BJ (cell line): ENCODE data around the gene CWC22. TPM values are rescaled to one million over a fixed set of nuclear protein-coding genes. Genes with fewer than 3 reads are reported as not detected.

Source experiments
- CTCF ChIA-PET: fragments of 350-600 bp; formaldehyde crosslinking; extraction: SDS; loops from one replicate; lab custom pipeline; 2021; ENCODE audit warnings: antibody characterized with exemption, inconsistent platforms; lab: Yijun Ruan, JAX
- POLR2A ChIA-PET: fragments of 300-600 bp; sonication (Branson Sonifier 250); formaldehyde crosslinking; extraction: SDS; loops from one replicate; lab custom pipeline; 2021; ENCODE audit warnings: antibody characterized with exemption; lab: Charles Lee
- DNase-seq: peaks from one replicate; pipeline ENCODE4 v3.0.0-alpha.2; 2011; ENCODE audit warnings: low read depth
- H3K27me3 ChIP-seq: 2 replicates; pipeline ENCODE4 v1.6.0; 2011; ENCODE audit warnings: low read length; ENCODE audit not compliant: control insufficient read depth, insufficient read depth
- H3K36me3 ChIP-seq: 2 replicates; pipeline ENCODE4 v1.5.1; 2011; ENCODE audit warnings: low read length; ENCODE audit not compliant: control insufficient read depth, insufficient read depth
- H3K4me3 ChIP-seq: 2 replicates; pipeline ENCODE4 v1.5.1; 2011; ENCODE audit warnings: low read depth, mild to moderate bottlenecking, control low read depth, low read length
- polyA plus RNA-seq: library from polyadenylated mRNA; depleted of rRNA; stranded (reverse); fragments of >200 nt; gene quantifications from 2 replicates; pipeline ENCODE4 v1.2.3, GENCODE V29; 2011
- TF ChIP-seq, protein P1 (sequence below): IDR thresholded peaks from 2 replicates; pipeline ENCODE4 v1.5.1; 2011; ENCODE audit warnings: low read depth, mild to moderate bottlenecking, control low read depth, inconsistent platforms, low read length, moderate library complexity; ENCODE audit not compliant: insufficient read depth

CWC22 gene
- polyA plus RNA-seq, 1 experiment: 1.2 TPM

DNA sequence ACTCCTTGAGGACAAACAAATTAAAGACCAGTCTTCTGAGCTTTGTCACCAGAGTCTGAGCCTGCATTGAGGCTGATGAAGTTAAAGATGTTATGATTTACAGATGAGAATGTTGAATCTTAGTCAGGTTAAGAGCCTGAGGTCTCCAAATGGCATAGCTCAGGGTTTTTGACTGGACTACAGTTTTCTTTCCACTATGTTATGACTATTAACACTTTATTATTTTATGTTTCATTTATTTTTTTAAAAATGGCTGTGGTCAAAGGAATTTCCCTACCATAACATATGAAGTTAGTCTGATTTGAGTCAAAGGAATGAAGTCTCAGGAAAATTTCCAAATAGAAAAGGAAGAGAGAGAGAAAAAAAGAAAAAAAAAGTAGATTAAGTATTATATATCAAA, 39.7 kb upstream of the CWC22 start:
- H3K36me3 ChIP-seq: no peaks in the 10 kb centered on the region
- no peaks in the 10 kb centered on the region for H3K27me3 ChIP-seq
- ChIA-PET CTCF (no interaction called here), POLR2A (no interaction called here)
- DNase-seq: no peak
- H3K4me3 ChIP-seq: no peak overlapping the region
- TF ChIP-seq, protein P1, sequence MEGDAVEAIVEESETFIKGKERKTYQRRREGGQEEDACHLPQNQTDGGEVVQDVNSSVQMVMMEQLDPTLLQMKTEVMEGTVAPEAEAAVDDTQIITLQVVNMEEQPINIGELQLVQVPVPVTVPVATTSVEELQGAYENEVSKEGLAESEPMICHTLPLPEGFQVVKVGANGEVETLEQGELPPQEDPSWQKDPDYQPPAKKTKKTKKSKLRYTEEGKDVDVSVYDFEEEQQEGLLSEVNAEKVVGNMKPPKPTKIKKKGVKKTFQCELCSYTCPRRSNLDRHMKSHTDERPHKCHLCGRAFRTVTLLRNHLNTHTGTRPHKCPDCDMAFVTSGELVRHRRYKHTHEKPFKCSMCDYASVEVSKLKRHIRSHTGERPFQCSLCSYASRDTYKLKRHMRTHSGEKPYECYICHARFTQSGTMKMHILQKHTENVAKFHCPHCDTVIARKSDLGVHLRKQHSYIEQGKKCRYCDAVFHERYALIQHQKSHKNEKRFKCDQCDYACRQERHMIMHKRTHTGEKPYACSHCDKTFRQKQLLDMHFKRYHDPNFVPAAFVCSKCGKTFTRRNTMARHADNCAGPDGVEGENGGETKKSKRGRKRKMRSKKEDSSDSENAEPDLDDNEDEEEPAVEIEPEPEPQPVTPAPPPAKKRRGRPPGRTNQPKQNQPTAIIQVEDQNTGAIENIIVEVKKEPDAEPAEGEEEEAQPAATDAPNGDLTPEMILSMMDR: no peak

DNA sequence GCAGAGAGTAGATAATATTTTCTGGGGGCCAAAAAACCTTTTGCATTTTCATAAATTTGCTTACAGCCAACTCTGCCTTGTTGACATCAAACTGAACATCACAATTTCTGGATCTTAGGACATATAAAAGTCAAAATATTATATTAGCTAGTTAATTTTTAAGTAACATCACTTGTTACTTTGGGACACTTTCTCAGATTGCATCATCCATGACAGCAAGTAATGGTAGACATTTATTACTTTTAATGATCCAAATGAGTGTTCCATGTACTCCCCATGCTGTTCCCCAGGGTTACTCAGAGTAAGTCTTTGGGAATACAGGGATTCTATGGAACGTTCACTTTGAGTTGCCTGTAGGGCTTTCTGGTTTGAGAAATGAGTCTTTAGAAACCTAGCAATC, 39.1 kb upstream of the CWC22 start:
- ChIA-PET POLR2A (no interaction called here), CTCF (no interaction called here)
- Histone ChIP-seq H3K36me3 (no peaks in the 10 kb centered on the region), H3K27me3 (no peaks in the 10 kb centered on the region), H3K4me3 (no peak overlapping the region)
- TF ChIP-seq, protein P1: no peak
- no peak for DNase-seq

DNA sequence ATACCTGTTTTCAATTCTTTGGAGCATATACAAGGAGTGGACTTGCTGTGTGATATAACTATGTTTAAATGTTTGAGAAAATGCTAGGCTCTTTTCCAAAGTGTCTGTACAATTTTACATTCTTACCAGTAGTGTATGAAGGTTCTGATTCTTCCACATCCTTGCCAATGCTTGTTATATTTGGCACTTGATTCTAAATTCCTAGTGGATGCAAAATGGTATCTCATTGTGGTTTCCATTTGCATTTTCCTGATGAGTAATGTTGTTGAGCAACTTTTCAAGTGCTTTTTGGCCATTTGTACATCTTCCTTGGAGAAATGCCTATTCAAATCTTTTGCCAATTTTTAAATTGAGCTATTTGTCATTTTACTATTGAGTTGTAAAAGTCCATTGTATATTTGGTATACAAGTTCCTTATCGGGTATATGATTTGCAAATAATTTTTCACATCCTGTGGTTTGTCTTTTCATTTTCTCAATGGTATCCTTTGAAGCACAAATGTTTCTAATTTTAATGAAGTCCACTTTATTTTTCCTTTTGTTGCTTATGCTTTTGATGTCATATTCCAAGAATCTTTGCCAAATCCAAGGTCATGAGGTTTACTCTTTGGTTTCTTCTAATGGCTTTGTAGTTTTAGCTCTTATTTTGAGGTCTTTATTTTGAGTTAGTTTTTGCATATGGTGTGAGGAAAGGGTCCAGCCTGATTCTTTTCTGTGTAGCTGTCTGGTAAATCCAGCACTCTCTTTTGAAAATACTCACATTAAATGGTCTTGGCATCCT, 33.2 kb upstream of the CWC22 start:
- POLR2A ChIA-PET: interaction anchor here (0.6 kb wide), 1 partner anchor 112 kb away, joined by 3 read pairs; no protein-coding TSS in a partner anchor
- Histone ChIP-seq H3K27me3 (no peaks in the 10 kb centered on the region), H3K4me3 (no peak overlapping the region), H3K36me3 (no peaks in the 10 kb centered on the region)
- DNase-seq: peak; percentile 94
- TF ChIP-seq, protein P1: peak; percentile 49
- CTCF ChIA-PET: interaction anchor here (1.0 to 1.5 kb wide), 2 partner anchors 23 to 25 kb away, joined by 3 to 4 read pairs; no protein-coding TSS in a partner anchor

DNA sequence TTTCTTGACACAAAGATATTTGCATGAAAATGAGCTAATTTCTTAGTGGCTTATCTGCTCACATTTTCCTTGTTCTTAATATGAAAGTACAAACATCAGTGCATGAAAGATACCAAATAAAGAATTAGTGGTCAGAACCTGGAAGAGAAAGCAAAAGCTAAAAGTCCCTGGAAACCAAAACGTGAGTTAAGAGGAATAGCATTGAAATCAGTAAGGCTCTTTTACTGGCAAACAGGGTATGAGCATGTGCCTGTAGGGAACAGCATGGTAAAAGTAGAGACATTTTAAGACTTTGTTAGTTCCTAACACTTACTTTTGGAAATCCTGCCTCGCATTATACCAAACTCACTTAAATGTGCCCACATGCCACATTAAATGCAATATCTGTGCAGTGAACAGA, 31.9 kb upstream of the CWC22 start:
- ChIA-PET CTCF (interaction anchor here (0.9 to 1.5 kb wide), 2 partner anchors 17 to 21 kb away, joined by 3 to 4 read pairs; no protein-coding TSS in a partner anchor), POLR2A (no interaction called here)
- TF ChIP-seq, protein P1: no peak
- Histone ChIP-seq H3K27me3 (no peaks in the 10 kb centered on the region), H3K4me3 (no peak overlapping the region), H3K36me3 (no peaks in the 10 kb centered on the region)
- DNase-seq: no peak

DNA sequence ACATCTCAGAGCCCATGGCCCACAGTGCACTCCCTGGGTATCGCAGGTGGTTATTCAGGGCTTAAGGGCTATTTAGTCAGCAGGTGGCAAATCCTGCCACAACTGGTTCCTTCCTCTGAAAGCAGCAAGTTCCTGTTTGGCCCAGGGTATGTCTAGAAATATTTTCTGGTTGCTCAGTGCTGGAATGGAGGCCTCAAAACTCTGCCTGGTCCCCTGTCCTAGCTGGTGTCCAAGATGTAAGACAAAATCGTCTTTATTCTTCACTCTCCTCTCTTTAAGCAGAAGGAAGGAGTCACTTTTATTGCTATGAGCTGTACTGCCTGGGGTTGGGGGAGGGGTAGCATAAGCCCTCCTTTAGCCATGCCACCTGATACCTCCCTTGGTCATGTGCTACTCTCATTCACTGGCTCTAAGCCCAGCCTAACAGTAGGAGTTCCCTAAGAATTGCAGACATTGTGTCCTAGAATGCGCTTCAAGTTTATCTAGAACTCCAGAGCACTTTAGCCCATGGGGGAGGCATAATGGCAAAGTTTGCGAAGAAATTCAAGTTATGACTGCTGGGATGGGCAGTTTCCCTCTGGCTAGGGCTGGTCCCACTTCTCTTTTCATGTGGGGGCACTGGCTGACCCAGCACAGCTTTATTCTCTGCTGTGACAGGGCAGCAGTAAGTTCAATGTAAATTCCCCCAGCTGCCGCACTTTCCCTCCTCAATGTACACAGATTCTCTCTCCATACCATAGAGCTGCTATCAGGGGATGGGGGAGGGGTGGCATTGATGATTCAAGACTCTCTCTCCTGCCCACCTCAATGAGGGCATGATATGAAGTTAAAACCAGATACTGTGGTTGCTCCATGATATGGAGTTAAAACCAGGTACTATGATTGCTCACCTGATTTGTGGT, 27.1 kb upstream of the CWC22 start:
- CTCF ChIA-PET: interaction anchor here (1.4 kb wide), 1 partner anchor 18 kb away, joined by 6 read pairs; no protein-coding TSS in a partner anchor
- Histone ChIP-seq H3K36me3 (no peaks in the 10 kb centered on the region), H3K4me3 (no peak overlapping the region), H3K27me3 (no peaks in the 10 kb centered on the region)
- POLR2A ChIA-PET: no interaction called here
- TF ChIP-seq, protein P1: no peak
- DNase-seq: no peak
